BLaER1 (cell line): ENCODE measurements around the gene CHAC2.
"Not testable (repeated sequence)": the region's sequence is repeated elsewhere in the genome, so short reads cannot be mapped to it uniquely, and the experiment has no call there.

Experiments used
- H3K27ac ChIP-seq: shearing (Covaris generic); formaldehyde crosslinking; 2 replicates; pipeline ENCODE4 v1.8.1; 2022
- H3K27me3 ChIP-seq: shearing (Covaris generic); formaldehyde crosslinking; 2 replicates; pipeline ENCODE4 v1.8.1; 2022
- H3K36me3 ChIP-seq: shearing (Covaris generic); formaldehyde crosslinking; 2 replicates; pipeline ENCODE4 v1.8.1; 2022
- H3K4me1 ChIP-seq: shearing (Covaris generic); formaldehyde crosslinking; 2 replicates; pipeline ENCODE4 v1.8.1; 2022
- H3K4me2 ChIP-seq: shearing (Covaris generic); formaldehyde crosslinking; 2 replicates; pipeline ENCODE4 v1.8.1; 2022
- H3K4me3 ChIP-seq: shearing (Covaris generic); formaldehyde crosslinking; 2 replicates; pipeline ENCODE4 v1.8.1; 2022
- H3K9ac ChIP-seq: shearing (Covaris generic); formaldehyde crosslinking; 2 replicates; pipeline ENCODE4 v1.8.1; 2022
- H3K9me3 ChIP-seq: shearing (Covaris generic); formaldehyde crosslinking; 2 replicates; pipeline ENCODE4 v1.8.1; 2022
- H4K20me1 ChIP-seq: shearing (Covaris generic); formaldehyde crosslinking; 2 replicates; pipeline ENCODE4 v1.8.1; 2022
- Cebpa-rat ChIP-seq: shearing (Covaris generic); IDR thresholded peaks from 2 replicates; pipeline ENCODE4 v1.8.1; 2022

CHAC2 gene

GRCh38 chr2:53820711-53821110 is 53.1 kb downstream of the CHAC2 start:
- no peak overlapping the region for H3K27ac ChIP-seq
- TF ChIP-seq Cebpa-rat = no peak
- H3K27me3 ChIP-seq = no peaks in the 10 kb centered on the region
- H3K4me3 ChIP-seq = no peak overlapping the region
- H3K4me1 ChIP-seq = peaks cover 5% of the 10 kb centered on the region
- H4K20me1 ChIP-seq = no peaks in the 10 kb centered on the region
- no peaks in the 10 kb centered on the region for H3K9me3 ChIP-seq
- H3K9ac ChIP-seq = no peak overlapping the region
- peaks cover 43% of the 10 kb centered on the region for H3K36me3 ChIP-seq
- H3K4me2 ChIP-seq = no peak overlapping the region

DNA sequence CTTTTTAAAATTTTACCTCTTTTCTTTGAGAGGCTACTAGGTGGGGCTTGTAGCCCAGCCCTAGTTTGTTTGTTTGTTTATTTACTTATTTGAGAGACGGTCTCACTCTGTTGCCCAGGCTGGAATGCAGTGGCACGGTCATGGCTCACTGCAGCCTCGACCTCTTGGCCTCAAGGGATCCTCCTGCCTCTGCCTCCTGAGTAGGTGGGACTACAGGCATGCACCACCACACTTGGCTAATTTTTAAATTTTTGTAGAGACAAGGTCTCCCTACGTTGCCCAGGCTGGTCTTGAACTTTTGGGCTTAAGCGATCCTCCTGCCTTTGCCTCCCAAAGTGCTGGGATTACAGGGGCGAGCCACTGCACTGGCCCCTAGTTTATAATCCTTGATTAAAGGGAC is 54.2 kb downstream of the CHAC2 start:
- Histone ChIP-seq H3K27ac (no peak overlapping the region), H3K27me3 (no peaks in the 10 kb centered on the region), H3K36me3 (peaks cover 36% of the 10 kb centered on the region), H3K4me2 (no peak overlapping the region), H4K20me1 (no peaks in the 10 kb centered on the region), H3K9me3 (no peaks in the 10 kb centered on the region), H3K4me3 (no peak overlapping the region), H3K9ac (no peak overlapping the region), H3K4me1 (peaks cover 5% of the 10 kb centered on the region)
- TF ChIP-seq Cebpa-rat = no peak

DNA sequence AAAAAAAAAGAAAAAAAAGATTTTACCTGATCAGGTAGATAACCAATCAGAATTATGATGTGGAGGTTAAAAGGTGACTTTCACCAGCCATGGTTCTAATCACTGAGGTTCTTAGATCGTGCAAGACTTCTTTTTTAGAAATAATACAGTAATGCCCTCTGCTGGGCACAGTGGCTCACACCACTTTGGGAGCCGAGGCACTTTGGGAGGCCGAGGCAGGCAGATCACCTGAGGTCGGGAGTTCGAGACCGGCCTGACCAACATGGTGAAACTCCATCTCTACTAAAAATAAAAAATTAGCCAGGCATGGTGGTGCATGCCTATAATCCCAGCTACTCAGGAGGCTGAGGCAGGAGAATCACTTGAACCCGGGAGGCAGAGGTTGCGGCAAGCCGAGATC is 56.0 kb downstream of the CHAC2 start:
- H3K9ac ChIP-seq = not testable (repeated sequence)

More for the DNA sequence above, 56.0 kb downstream of the CHAC2 start:
- not testable (repeated sequence) for H3K27ac ChIP-seq, H3K27me3 ChIP-seq, H4K20me1 ChIP-seq, H3K4me3 ChIP-seq, H3K9me3 ChIP-seq, H3K4me1 ChIP-seq, H3K4me2 ChIP-seq
- H3K36me3 ChIP-seq = peaks cover 20% of the 10 kb centered on the region
